ENCODE measurements around the gene TNPO3.
"Not testable (repeated sequence)": the region's sequence is repeated elsewhere in the genome, so short reads cannot be mapped to it uniquely, and the experiment has no call there.

Gene TNPO3

DNA sequence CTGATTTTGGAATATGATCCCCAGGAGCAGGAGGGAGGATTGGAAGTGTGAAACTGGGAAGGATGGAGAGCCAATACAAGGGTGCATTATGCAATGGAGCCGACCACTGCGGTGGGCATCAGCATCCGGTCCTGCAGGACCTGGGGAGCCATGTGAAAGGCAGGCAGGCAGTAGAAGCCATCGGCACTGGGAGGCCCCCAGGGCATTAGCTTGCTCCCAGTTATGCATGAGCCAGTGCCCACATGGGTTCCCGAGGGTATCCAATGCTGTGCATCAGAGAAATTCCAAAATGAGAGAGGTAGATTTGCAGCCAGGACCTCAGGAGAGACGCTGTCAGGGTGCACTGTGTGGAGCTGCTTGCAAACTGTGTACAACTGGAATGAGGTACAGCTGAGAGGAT, 135.7 kb downstream of the TNPO3 start:
- Histone ChIP-seq H3K4me1 (peaks cover 8 to 37% (median 25%) of the 10 kb centered on the region in 10 experiments; a peak in 17 of 20 replicates), H3K27me3 (peaks cover 30 to 61% (median 39%) of the 10 kb centered on the region in 11 experiments), H3K36me3 (no peaks in the 10 kb centered on the region), H3K4me2 (no peak overlapping the region), H3K27ac (no peak overlapping the region), H3K4me3 (no peak overlapping the region), H4K20me1 (peaks cover 0 to 5% (median 0%) of the 10 kb centered on the region in 11 experiments; a peak in 6 of 22 replicates), H3K9ac (no peak overlapping the region), H3K9me3 (replicated peaks in 1 of 11) (no peaks in the 10 kb centered on the region)
- TF ChIP-seq Cebpa-rat (IDR thresholded peaks at IDR 0.05), result no peak

DNA sequence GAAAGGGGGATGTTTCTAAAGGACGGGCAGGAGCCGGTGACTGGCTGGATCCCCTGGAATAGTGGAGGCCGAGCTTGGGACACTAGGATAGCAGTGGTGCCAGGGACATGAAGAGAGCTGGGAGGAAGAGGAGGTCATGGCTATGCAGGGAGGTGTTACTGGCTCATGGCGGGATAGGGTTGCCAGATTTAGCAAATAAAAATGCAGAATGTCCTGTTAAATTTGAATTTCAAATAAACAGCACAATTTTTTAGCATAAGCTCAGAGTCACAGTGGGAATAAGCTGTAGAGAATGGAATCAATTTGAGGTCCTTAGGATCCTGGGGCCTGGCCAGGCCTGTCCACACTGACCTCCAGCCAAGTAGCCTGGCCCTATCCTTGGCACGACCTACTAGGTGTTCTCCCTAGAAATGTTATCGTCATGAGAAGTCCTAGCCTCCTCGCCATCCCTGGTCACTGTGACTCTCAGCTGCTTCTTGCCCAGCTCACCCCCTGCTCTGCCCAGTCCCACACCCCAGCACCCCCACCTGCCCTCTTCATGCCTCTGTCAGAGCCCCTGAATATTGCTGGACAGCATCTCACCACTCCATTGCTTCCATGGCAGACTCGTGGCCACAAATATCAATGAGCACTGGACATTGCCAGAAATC, 136.8 kb downstream of the TNPO3 start:
- Histone ChIP-seq H3K4me2 (no peak overlapping the region), H3K36me3 (no peaks in the 10 kb centered on the region), H3K4me1 (peaks cover 0 to 30% (median 14%) of the 10 kb centered on the region in 10 experiments; a peak in 15 of 20 replicates), H3K27ac (no peak overlapping the region), H3K9me3 (replicated peaks in 1 of 11) (no peaks in the 10 kb centered on the region), H3K9ac (no peak overlapping the region), H4K20me1 (peaks cover 0 to 10% (median 0%) of the 10 kb centered on the region in 11 experiments; a peak in 7 of 22 replicates), H3K4me3 (no peak overlapping the region), H3K27me3 (peaks cover 37 to 72% (median 49%) of the 10 kb centered on the region in 11 experiments)
- TF ChIP-seq Cebpa-rat (IDR thresholded peaks at IDR 0.05), result no peak

DNA sequence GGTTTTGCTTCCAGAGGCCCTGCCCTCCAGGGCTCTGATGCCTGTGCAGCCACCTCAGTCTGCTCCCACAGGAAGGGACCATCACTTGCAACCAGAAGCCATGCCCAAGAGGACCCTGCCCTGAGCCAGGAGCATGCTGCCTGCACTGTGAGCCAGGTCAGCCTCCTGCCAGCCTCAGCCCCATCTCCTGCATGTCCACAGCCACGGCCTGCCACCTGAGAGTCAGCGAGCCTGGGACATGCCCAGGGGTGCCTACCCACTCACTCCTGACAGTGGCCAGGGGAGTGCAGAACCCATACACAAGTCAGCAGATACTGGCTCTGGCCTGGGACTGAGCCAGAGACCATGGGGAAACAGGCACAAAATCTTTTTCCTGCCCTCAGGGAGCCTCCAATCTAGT, 137.8 kb downstream of the TNPO3 start:
- no peak for TF ChIP-seq Cebpa-rat (IDR thresholded peaks at IDR 0.05)
- no peak overlapping the region for H3K4me3 ChIP-seq
- peaks cover 37 to 78% (median 53%) of the 10 kb centered on the region in 11 experiments for H3K27me3 ChIP-seq
- peaks cover 0 to 30% (median 13%) of the 10 kb centered on the region in 10 experiments; a peak in 15 of 20 replicates for H3K4me1 ChIP-seq
- no peak overlapping the region for H3K9ac ChIP-seq
- H3K4me2 ChIP-seq, result no peak overlapping the region
- H3K9me3 ChIP-seq (replicated peaks in 1 of 11), result no peaks in the 10 kb centered on the region
- H4K20me1 ChIP-seq, result peaks cover 0 to 10% (median 0%) of the 10 kb centered on the region in 11 experiments; a peak in 7 of 22 replicates
- no peaks in the 10 kb centered on the region for H3K36me3 ChIP-seq
- H3K27ac ChIP-seq, result no peak overlapping the region

DNA sequence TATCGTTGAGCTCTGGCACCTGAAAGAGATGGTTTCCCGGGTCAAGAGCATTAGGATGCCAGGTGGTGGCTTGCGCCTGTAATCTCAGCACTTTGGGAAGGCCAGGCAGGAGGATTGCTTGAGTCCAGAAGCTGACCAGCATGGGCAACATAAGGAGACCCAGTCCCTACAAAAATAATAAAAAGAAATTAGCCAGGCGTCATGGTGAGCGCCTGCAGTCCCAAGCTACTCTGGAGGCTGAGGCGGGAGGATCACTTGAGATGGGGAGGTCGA, 138.3 kb downstream of the TNPO3 start:
- Histone ChIP-seq H4K20me1 (peaks cover 0 to 12% (median 0%) of the 10 kb centered on the region in 11 experiments; a peak in 6 of 22 replicates), H3K9me3 (replicated peaks in 1 of 11) (no peaks in the 10 kb centered on the region), H3K4me3 (no peak overlapping the region), H3K4me2 (no peak overlapping the region), H3K27ac (no peak overlapping the region), H3K4me1 (peaks cover 3 to 29% (median 16%) of the 10 kb centered on the region in 10 experiments), H3K36me3 (no peaks in the 10 kb centered on the region), H3K27me3 (peaks cover 37 to 84% (median 59%) of the 10 kb centered on the region in 11 experiments), H3K9ac (no peak overlapping the region)
- no peak for TF ChIP-seq Cebpa-rat (IDR thresholded peaks at IDR 0.05)

- no peak overlapping the region for H3K4me2 ChIP-seq
- peaks cover 0 to 17% (median 0%) of the 10 kb centered on the region in 11 experiments; a peak in 6 of 22 replicates for H4K20me1 ChIP-seq
- H3K27ac ChIP-seq, result no peak overlapping the region
- no peaks in the 10 kb centered on the region for H3K36me3 ChIP-seq
- H3K4me1 ChIP-seq, result peaks cover 8 to 32% (median 20%) of the 10 kb centered on the region in 10 experiments
- H3K9ac ChIP-seq, result no peak overlapping the region
- TF ChIP-seq Cebpa-rat (IDR thresholded peaks at IDR 0.05), result no peak
- no peak overlapping the region for H3K4me3 ChIP-seq
- no peaks in the 10 kb centered on the region for H3K9me3 ChIP-seq (replicated peaks in 1 of 11)
- H3K27me3 ChIP-seq, result peaks cover 41 to 89% (median 64%) of the 10 kb centered on the region in 11 experiments
These were observed 138.9 kb downstream of the TNPO3 start for GRCh38 chr7:128915841-128916642.

- H3K9ac ChIP-seq, result no peak overlapping the region
- peaks cover 0 to 17% (median 0%) of the 10 kb centered on the region in 11 experiments; a peak in 6 of 22 replicates for H4K20me1 ChIP-seq
- H3K27me3 ChIP-seq, result peaks cover 48 to 91% (median 71%) of the 10 kb centered on the region in 11 experiments
- TF ChIP-seq Cebpa-rat (IDR thresholded peaks at IDR 0.05), result no peak
- 0 out of 20 replicates have a peak overlapping the region, but pooled peaks of 1 of the 10 experiments have one; percentile 9 for H3K4me3 ChIP-seq
- H3K27ac ChIP-seq, result no peak overlapping the region
- H3K4me2 ChIP-seq, result peak overlapping the region in 7 of 11 experiments; percentile 13 to 70 (median 34); a peak in 7 of 22 replicates
- H3K9me3 ChIP-seq (replicated peaks in 1 of 11), result no peaks in the 10 kb centered on the region
- peaks cover 10 to 30% (median 23%) of the 10 kb centered on the region in 10 experiments for H3K4me1 ChIP-seq
- no peaks in the 10 kb centered on the region for H3K36me3 ChIP-seq
These were observed 139.6 kb downstream of the TNPO3 start for GRCh38 chr7:128915271-128915819.

- TF ChIP-seq Cebpa-rat (IDR thresholded peaks at IDR 0.05), result no peak
- Histone ChIP-seq H3K27me3 (peaks cover 49 to 91% (median 74%) of the 10 kb centered on the region in 11 experiments), H3K4me2 (peak overlapping the region in 6 of 11 experiments; percentile 5 to 40 (median 31); a peak in 7 of 22 replicates), H3K27ac (no peak overlapping the region), H3K36me3 (no peaks in the 10 kb centered on the region), H3K9me3 (replicated peaks in 1 of 11) (no peaks in the 10 kb centered on the region), H3K9ac (no peak overlapping the region), H4K20me1 (peaks cover 0 to 17% (median 0%) of the 10 kb centered on the region in 11 experiments; a peak in 6 of 22 replicates), H3K4me3 (no peak overlapping the region), H3K4me1 (peaks cover 17 to 34% (median 29%) of the 10 kb centered on the region in 10 experiments)
These were observed 140.3 kb downstream of the TNPO3 start for GRCh38 chr7:128914566-128915151.

DNA sequence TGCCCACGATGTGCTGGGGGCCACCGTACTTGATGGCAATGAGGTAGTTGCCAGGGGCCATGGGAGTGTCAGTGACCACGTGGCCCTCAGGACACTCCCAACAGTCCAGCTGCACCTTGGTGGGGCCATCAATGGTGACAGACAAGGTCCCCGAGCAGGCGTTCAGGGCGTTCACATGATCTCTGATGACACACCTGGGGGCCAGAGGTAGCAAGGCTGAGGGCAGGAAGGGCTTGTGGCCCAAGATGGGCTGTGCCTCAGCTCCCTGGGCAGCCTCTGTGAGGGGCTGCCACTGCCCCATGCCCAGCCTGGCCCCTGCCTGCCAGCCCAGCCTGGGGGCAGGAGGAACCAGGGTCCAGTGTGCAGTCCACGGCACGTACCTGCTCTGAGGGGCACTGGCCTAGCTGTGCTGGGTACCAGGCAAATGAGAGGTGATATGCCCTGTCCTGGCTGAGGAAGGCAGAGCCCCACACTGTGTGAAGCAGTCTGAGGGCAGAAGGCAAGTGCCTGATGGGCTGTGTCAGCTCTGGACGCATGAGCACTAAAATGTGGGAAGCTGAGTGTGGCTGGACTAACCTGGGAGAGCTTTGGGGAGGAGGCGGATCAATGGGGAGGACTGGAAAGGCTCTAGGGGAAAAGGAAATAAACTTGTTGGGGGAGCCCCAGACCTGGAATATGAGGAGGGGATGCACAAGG, 140.9 kb downstream of the TNPO3 start:
- TF ChIP-seq Cebpa-rat (IDR thresholded peaks at IDR 0.05), result no peak
- peak overlapping the region in 5 of 11 experiments; percentile 5 to 34 (median 29); a peak in 3 of 22 replicates for H3K4me2 ChIP-seq
- H4K20me1 ChIP-seq, result peaks cover 0 to 17% (median 0%) of the 10 kb centered on the region in 11 experiments; a peak in 6 of 22 replicates
- H3K4me3 ChIP-seq, result no peak overlapping the region
- no peak overlapping the region for H3K27ac ChIP-seq
- H3K27me3 ChIP-seq, result peaks cover 54 to 92% (median 80%) of the 10 kb centered on the region in 11 experiments
- no peaks in the 10 kb centered on the region for H3K36me3 ChIP-seq
- H3K4me1 ChIP-seq, result peaks cover 23 to 39% (median 32%) of the 10 kb centered on the region in 10 experiments
- no peak overlapping the region for H3K9ac ChIP-seq
- no peaks in the 10 kb centered on the region for H3K9me3 ChIP-seq (replicated peaks in 1 of 11)

- H3K4me3 ChIP-seq; H3K36me3 ChIP-seq; H3K9me3 ChIP-seq (replicated peaks in 1 of 11); H3K27ac ChIP-seq; H3K4me2 ChIP-seq; H3K9ac ChIP-seq: not testable (repeated sequence)
- peaks cover 54 to 90% (median 83%) of the 10 kb centered on the region in 11 experiments for H3K27me3 ChIP-seq
- H4K20me1 ChIP-seq, result peaks cover 0 to 17% (median 0%) of the 10 kb centered on the region in 11 experiments; a peak in 6 of 22 replicates
- H3K4me1 ChIP-seq, result peaks cover 23 to 39% (median 33%) of the 10 kb centered on the region in 10 experiments
These were observed 142.0 kb downstream of the TNPO3 start for GRCh38 chr7:128912709-128913495.
